Tibial nerve (tissue), 3 donors: Measurements from ENCODE around the gene EPB41L4B.

Source experiments
- CTCF ChIP-seq, 5 experiments: fragments of 200-600 bp in 3 of 5; fragments of 450-650 bp in 2 of 5; sonication (generic) in 3 of 5; IDR thresholded peaks; one replicate each; pipeline ENCODE4 v1.5.1; 2016 to 2019; ENCODE audit warnings: antibody characterized with exemption in 5 of 5, mild to moderate bottlenecking in 3 of 5, moderate library complexity in 2 of 5
- POLR2A ChIP-seq, 2 donors: fragments of 450-650 bp; IDR thresholded peaks; one replicate each; pipeline ENCODE4 v1.6.1; 2017; ENCODE audit warnings: antibody characterized with exemption in 2 of 2, mild to moderate bottlenecking in 2 of 2, moderate library complexity in 2 of 2

DNA sequence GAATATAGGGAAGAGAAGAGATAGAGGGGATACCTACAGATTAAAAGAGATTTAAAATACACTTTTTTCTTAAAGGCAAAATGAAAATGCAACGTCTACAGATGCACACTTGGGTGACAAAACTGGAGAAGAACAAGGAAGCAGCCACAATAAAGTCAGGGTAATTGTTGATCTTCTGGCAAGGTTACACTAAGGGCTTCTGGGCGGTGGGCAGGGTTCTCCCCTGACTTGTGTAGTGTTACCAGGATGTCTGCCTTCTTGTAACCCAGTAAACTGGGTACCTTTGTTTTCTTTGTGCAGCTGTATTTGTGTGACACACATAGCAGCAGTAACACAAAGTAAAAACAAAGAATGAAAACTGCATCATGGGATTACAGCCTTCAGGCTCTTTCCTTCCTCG is 37.8 kb downstream of the EPB41L4B start:
- no peak for TF ChIP-seq CTCF (IDR thresholded peaks at IDR 0.05)
- TF ChIP-seq POLR2A (IDR thresholded peaks at IDR 0.05), result no peak
